ENCODE results near the gene KANSL2.
"Not testable (repeated sequence)": the region's sequence is repeated elsewhere in the genome, so short reads cannot be mapped to it uniquely, and the experiment has no call there.

The KANSL2 gene

GRCh38 chr12:48683534-48683933, 1.5 kb upstream of the KANSL2 start:
- DNase-seq (ENCODE audit: low read depth), result no peak

DNA sequence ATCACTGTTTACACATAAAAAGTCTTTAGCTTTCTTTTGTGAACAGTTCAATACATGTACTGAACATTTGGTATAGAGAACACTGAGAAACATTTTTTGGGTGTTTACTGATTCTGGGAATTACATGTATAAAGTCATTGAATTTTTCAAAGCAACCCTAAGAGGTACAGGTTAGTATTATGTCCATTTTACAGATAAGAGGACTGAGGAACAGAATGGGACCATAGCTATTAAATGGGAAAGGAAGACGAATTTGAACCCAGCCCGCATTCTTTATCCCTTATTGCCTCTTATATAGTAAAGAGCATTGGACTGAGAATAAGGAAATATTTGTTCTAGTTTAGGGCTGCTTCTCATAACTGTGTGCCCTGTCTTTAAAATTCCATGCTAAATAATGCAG, 889 bp upstream of the KANSL2 start:
- no peak for DNase-seq (ENCODE audit: low read depth)

DNA sequence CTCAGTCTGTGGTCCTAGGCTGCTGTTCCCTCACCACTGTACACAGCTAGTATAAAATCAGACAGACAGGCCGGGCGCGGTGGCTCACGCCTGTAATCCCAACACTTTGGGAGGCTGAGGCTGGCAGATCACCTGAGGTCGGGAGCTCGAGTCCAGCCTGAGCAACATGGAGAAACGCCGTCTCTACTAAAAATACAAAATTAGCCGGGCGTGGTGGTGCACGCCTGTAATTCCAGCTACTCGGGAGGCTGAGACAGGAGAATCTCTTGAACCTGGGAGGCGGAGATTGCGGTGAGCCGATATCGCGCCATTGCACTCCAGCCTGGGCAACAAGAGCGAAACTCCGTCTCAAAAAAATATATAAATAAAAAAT, 481 bp upstream of the KANSL2 start:
- not testable (repeated sequence) for DNase-seq (ENCODE audit: low read depth)

GRCh38 chr12:48681399-48681709, 684 bp downstream of the KANSL2 start:
- DNase-seq (ENCODE audit: low read depth), result no peak

DNA sequence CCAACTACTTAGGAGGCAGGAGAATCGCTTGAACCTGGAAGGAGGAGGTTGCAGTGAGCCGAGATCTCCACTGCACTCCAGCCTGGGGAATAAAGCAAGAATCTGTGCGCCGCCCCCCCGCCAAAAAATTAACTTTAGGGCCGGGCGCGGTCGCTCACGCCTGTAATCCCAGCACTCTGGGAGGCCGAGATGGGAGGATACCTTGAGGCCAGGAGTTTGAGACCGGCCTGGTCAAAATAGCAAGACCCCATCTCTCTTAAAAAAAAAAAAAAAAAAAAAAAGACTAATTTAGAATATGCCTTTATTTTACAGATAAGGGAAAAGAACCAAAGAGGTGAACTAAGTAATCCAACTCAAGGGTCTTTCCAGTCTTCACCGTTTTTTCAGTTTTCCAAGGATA, 1.2 kb downstream of the KANSL2 start:
- DNase-seq (ENCODE audit: low read depth), result no peak

- DNase-seq (ENCODE audit: low read depth), result no peak
These were observed 3.4 kb downstream of the KANSL2 start for GRCh38 chr12:48678551-48679185.

DNA sequence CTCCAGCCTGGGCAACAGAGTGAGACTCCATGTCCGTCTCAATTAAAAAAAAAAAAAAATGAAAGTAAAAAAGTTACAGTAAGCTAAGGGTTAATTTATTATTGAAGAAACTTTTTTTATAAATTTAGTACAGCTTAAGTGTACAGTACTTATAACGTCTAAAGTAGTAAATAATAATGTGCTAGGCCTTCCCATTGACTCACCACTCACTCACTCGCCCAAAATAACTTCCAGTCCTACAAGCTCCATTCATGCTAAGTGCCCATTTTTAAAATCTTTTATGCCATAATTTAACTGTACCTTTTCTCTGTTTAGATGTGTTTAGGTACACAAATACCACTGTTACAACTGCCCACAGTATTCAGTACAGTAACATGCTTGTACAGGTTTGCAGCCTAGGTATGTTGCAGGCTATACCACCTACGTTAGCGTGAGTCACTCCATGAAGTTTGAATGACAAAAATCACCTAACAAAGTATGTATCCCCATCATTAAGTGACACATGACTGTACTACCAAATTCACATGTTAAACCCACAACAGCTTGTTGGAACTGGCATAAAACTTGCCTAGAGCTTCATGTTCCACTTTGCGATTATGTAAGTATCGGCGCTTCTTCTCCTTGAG, 10.7 kb downstream of the KANSL2 start:
- no peak for DNase-seq (ENCODE audit: low read depth)

GRCh38 chr12:48668996-48669395, 13.0 kb downstream of the KANSL2 start:
- DNase-seq (ENCODE audit: low read depth), result no peak

DNA sequence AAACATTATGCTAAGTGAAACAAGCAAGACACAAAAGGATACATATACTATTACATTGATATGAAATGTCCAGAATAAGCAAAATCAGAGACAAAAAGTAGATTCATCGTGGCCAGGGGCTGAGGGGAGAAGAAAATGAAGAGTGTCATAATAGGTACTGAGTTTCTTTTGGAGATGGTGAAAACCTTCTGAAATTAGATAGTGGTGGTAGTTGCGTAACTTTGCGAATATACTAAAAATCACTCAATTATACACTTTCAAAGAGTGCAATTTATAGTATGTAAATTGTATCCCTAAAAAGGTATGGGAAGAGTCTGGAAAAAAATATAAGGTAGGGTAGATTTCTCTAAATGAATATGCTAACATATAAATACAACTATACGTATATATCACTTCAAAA, 22.2 kb downstream of the KANSL2 start:
- DNase-seq (ENCODE audit: low read depth), result no peak

DNA sequence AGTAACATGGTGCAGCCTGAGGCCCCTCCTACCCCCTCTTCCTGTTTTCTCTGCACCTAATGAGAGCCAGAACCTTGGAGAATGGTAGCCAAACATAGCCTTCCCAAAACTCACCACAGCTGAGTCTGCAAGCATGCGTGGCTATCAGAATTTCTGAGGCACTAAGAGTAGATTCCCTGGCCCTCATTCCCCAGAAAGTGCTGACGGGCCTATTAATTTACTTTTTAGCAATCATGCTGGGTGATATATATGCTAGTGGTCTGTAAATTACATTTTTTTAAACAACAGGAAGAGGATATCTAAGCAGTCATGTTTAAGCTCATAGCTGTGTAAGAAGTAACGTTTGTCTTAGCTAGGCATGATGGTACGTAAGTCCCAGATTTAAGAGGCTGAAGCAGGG, 30.4 kb downstream of the KANSL2 start:
- DNase-seq (ENCODE audit: low read depth), result no peak

DNA sequence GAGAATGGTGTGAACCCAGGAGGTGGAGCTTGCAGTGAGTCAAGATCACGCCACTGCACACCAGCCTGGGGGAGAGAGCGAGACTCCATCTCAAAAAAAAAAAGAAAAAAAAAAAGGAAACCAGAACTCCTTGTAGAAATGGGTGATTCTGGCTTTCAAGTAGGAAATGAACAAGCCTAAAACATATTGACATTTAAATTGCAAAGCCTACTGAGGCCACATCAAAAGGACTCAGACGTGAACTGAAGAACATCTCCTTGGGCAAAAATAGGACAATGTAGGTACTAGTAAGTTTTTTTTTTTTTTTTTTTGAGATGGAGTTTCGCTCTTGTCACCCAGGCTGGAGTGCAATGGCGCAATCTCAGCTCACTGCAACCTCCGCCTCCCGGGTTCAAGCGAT, 36.7 kb downstream of the KANSL2 start:
- DNase-seq (ENCODE audit: low read depth), result not testable (repeated sequence)

DNA sequence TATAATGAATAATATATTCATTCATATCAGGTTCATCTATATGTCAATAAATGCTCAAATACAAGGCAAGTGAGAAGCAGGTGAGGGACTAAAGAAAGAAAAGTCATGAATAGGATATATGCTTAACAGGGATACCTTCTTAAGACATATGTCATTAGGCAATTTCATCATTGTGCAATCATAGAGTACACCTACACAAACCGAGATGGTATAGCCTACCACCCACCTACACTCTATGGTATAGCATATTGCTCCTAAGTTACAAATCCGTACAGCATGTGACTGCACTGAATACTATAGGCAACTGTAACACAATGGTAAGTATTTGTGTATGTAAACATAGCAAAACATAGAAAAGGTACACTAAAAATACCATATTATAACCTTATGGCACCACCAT, 39.0 kb downstream of the KANSL2 start:
- no peak for DNase-seq (ENCODE audit: low read depth)

DNA sequence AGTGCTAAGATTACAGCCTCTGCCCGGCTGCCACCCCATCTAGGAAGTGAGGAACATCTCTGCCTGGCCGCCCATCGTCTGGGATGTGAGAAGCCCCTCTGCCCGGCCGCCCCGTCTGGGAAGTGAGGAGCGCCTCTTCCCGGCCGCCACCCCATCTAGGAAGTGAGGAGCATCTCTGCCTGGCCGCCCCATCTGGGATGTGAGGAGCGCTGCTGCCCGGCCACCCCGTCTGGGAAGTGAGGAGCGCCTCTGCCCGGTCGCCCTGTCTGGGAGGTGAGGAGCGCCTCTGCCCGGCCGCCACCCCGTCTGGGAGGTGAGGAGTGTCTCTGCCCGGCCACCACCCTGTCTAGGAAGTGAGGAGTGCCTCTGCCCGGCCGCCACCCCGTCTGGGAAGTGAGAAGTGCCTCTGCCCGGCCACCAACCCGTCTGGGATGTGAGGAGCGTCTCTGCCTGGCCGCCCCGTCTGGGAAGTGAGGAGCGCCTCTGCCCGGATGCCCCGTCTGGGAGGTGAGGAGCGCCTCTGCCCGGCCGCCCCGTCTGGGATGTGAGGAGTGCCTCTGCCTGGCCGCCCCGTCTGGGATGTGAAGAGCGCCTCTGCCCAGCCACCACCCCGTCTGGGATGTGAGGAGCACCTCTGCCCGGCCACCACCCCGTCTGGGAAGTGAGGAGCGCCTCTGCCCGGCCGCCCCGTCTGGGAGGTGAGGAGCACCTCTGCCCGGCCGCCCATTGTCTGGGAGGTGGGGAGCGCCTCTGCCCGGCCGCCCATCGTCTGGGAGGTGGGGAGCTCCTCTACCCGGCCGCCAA, 40.1 kb downstream of the KANSL2 start:
- not testable (repeated sequence) for DNase-seq (ENCODE audit: low read depth)

DNA sequence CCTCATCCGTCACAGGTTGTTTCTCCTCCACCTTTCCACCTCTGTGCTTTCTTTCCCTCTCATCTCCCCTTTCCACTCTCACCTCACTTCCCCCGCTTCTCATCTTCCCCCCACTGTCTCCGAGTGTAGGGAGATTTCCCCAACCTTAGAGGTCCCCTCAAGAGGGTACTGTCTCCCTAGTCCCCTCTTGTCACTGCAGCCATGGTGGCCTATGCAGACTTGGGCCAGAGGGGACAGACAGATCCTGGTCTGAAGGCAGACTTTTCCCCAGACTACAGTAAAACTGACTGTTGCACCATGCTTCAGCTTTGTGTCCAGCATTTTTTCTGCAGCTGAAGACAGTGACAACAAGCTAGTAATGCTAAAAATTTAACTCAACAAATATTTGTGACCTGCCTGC, 41.2 kb downstream of the KANSL2 start:
- DNase-seq (ENCODE audit: low read depth), result no peak

GRCh38 chr12:48640428-48640827, 41.6 kb downstream of the KANSL2 start:
- DNase-seq (ENCODE audit: low read depth), result no peak

DNA sequence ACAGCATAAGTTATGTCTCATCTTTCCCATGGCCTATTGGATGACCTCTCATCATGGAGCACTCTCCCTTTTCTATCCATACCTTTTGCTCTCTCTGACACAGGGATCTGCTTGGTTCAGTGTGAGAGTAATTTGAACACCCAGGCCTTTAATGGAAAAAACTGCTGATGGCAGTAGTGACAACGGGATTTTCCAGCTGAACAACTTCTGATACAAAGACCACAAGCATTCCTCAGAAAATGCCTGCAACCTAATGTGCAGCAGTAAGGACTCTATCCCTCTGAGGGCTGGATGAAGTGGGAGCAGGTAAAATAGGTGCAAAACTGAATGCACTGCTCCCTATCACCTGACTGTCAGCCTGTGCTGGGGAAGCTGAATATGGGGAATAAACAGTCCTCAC, 51.0 kb downstream of the KANSL2 start:
- DNase-seq (ENCODE audit: low read depth), result no peak

GRCh38 chr12:48630346-48630745, 51.7 kb downstream of the KANSL2 start:
- no peak for DNase-seq (ENCODE audit: low read depth)

- DNase-seq (ENCODE audit: low read depth), result no peak
These were observed 52.5 kb downstream of the KANSL2 start for GRCh38 chr12:48629541-48629940.

GRCh38 chr12:48627556-48627955, 54.5 kb downstream of the KANSL2 start:
- no peak for DNase-seq (ENCODE audit: low read depth)

GRCh38 chr12:48622997-48623396, 59.0 kb downstream of the KANSL2 start:
- not testable (repeated sequence) for DNase-seq (ENCODE audit: low read depth)

GRCh38 chr12:48618541-48618940, 63.5 kb downstream of the KANSL2 start:
- DNase-seq (ENCODE audit: low read depth), result peak; percentile 43

DNA sequence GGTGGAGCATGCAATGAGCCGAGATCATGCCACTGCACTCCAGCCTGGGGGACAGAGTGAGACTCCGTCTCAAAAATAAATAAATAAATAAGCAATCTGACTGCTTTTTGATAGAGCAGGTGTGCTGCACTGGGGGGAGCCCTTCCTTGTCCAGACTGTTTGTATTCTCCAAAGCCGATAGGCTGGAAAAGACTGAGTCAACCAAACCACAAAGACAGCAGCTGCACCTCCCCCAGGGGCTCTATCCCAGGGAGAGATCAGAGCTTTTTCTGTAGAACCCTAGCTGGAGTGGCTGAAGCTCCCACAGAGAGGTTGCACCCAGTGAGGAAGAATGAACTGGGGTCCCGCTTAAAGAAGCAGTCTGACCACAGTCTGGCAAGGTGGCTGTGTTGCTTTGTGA, 66.4 kb downstream of the KANSL2 start:
- no peak for DNase-seq (ENCODE audit: low read depth)

- DNase-seq (ENCODE audit: low read depth), result no peak
These were observed 68.7 kb downstream of the KANSL2 start for GRCh38 chr12:48613321-48613720.
